ENCODE data around the gene NCR2.
A peak's percentile ranks its signal among the peaks of the same experiment; 100 is the strongest.
"Not testable (repeated sequence)": the region's sequence is repeated elsewhere in the genome, so short reads cannot be mapped to it uniquely, and the experiment has no call there.

The NCR2 gene, protein sequence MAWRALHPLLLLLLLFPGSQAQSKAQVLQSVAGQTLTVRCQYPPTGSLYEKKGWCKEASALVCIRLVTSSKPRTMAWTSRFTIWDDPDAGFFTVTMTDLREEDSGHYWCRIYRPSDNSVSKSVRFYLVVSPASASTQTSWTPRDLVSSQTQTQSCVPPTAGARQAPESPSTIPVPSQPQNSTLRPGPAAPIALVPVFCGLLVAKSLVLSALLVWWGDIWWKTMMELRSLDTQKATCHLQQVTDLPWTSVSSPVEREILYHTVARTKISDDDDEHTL

DNA sequence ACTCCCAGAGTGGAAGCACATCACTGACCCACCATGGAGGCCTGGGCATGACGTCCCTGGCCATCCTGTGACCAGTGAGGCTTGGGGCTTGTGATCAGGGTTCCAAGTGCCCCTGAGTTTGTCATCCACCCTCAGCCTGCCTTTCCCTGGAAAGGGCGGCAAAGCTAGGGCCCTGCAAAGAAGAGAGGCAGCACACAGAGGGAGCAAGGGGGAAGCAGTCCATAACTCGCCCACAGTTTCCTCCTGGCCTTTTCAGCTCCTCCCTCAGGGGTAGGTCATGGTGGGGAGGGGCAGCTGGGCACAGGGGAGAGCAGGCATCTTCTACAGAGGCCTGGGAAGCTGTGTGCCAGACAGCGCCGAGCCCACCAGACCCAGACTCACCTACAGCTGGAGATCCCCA lies at the start of gene NCR2:
NCR2 (plus strand) TSS at position 313 of the 400 bp plus-strand sequence. CDS start 269 bp downstream, outside the sequence.
- DNase-seq: no peak

DNA sequence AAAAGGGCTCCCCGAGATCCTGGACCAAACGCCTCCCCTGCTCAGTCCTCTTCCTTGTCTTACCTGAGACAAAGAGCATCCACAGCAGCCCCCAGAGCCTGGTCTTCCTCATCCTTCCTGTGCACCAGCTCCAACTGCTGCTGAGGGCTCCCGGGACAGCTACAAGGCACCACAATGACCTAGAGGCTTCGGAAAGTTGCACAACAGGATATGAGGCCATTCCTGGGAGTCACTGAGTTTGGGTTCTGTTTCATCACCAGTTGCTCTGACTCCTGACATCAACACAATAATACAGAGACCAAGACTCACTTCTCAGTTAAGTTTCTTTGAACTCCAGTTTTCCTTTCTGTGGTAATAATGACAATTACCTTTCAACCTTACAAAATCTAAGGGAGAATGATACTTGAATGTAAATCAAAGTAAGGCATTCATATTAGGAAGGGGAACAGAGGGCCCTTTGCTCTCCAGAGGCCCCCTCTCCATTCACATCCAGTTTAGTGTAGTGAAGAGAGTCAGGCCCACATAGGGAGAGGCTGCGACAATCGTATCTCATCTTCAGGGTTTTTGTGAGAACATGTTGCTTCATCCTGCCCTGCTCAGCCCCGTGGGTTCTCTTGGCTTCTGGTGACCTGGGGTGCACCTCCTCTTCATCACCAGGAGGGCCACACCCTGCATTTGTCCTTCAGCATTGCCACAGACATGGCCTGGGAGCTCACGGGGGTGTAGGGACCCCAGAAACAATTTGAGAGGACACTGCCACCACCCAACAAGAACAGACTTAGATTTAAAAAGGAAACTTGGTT lies 48.7 kb upstream of the NCR2 start, which contains the start of gene TREM1:
TREM1 (minus strand) TSS at position 139 of the 803 bp plus-strand sequence; CDS start at position 112, 27 bp downstream.
- DNase-seq: peak; percentile 63

DNA sequence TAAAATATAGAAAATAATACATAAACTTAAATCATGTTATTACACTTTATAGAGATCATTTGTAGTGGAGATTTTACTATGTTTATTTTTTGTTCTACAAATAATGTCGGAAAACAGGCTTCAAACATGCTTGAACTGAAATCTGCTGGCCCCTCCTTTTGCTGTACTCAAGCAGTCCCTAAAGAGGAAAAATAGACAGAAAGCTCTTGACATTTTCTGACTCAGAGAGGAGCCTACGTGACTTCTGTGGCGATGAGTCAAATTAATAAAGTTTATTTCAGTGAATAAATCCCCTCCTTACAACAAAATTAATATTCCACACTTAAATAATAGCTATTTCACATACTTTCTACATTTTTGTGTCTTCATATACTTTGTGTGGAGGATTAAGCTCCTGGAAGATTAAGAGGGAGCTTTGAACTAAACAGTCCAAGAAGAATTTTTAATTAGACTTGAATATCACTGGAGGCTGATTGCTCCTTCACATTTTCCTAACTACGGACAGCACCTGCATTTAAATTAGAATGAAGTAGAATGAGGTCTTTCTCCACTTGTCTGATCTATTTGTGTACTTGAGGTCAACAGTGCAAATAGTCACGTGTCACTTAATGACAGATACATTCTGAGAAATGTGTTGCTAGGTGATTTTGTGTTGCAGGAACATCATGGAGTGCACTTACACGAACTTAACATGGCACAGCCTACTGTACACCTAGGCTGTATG lies 47.2 kb upstream of the NCR2 start:
- DNase-seq: peak; percentile 7

DNA sequence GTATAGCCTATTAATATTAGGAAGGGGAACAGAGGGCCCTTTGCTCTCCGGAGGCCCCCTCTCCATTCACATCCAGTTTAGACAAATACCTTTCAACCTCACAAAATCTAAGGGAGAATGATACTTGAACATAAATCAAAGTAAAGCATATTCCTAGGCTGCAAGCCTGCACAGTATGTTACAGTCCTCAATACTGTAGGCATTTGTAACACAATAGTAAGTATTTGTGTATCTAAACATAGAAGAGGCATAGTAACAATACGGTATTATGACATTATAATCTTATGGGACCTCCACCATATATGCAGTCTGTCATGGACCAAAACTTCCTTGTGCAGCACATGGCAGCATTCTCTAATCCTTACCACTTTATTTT lies 46.7 kb upstream of the NCR2 start:
- no peak for DNase-seq

DNA sequence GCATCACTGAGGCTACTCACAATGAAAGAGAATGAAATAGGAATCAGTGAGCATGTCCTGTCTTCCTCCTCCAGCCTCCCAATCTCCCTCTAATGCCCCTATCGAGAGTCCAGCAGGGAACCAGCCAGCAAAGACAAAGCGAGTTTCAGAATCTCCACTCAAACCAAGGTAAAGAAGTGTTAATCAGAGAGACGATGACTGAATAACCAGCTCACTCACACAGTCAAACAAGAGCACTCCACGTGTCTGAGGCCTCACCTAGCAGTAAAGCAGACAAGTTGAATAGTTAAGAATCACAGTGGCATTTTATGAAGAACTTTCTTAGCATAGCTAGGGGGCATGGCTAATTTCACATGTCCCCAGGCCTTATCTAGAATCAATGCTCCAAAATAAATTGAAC lies 45.6 kb upstream of the NCR2 start:
- no peak for DNase-seq

DNA sequence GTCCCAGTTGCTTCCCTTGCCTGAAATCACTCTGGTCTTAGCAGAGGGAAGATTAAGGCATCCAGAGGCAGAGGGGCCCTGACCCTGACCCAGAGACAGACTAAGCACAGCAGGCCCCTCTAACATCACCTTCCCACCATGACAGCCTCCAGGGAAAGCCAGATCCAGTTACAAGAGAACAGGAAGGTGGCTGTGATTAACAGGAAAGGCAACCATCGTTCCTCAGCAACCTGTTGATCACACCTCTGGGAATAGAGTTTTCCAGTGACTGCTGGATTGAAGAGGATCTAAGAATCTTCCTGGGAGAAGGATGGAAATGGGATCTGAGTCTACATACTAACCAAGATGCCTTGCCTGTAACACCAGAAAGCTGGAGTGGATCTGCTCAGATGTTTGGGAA lies 43.7 kb upstream of the NCR2 start:
- no peak for DNase-seq

DNA sequence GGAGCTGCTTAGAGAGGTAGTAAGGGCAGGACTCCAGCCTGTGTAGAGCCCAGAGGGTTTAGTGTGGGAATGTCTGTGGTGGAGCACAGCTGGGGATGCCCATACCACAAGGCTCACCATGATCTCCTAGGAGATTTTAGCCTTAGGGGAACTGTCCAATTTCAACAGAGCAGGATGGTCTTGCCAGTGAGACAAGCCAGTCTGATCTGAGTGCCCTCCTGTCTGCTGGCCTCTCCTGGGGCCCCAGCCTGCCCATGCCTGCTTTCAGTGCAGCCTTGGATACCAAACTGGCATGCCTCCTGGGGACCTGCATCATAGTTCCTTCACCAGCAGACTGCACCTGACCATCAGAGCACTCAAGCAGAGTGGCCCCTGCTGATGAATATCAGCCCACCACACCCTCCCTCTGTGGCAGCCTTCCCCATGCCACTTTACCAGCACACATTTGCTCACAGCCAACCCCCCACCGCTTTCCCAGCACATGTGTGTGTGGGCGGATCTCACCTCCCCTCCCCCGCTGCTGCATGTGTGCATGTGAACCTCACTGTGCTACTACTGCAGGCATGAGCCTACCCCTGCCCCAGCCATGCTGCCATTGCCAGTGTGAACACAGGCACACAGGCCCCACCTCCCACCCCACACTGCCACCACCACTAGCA lies 41.1 kb upstream of the NCR2 start:
- DNase-seq: no peak

DNA sequence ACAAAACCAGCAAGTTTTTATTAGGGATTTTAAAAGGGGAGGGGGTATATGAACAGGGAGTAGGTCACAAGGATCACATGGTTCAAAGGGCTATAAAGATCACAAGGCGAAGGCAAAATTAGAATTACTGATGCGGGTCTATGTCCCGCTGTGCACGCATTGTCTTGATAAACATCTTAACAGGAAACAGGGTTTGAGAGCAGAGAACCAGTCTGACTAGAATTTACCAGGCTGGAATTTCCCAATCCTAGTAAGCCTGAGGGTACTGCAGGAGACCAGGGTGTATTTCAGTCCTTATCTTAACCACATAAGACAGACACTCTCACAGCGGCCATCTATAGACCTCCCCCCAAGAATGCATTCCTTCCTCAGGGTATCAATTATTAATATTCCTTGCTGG lies 38.2 kb upstream of the NCR2 start:
- not testable (repeated sequence) for DNase-seq

DNA sequence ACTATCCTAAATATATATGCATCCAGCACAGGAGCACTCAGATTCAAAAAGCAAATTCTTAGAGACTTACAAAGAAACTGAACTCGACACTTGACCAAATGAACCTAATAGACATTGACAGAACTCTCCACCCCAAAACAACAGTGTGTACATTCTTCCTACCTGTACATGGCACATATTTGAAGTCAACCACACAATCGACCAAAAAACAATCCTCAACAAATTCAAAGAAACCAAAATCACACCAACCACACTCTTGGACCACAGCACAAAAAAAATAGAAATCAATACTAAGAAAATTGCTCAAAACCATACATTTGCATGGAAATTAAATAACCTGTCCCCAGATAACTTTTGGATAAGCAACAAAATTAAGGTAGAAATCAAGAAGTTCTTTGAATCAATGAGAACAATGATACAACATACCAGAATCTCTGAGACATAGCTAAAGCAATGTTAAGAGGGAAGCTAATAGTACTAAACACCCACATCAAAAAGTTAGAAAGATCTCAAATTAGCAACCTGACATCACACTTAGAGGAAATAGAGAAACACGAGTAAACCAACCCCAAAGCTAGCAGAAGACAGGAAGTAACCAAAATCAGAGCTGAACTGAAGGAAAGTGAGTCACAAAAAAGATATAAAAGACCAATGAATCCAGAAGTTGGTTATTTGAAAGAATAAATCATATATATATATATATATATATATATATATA lies 36.5 kb upstream of the NCR2 start:
- no peak for DNase-seq

DNA sequence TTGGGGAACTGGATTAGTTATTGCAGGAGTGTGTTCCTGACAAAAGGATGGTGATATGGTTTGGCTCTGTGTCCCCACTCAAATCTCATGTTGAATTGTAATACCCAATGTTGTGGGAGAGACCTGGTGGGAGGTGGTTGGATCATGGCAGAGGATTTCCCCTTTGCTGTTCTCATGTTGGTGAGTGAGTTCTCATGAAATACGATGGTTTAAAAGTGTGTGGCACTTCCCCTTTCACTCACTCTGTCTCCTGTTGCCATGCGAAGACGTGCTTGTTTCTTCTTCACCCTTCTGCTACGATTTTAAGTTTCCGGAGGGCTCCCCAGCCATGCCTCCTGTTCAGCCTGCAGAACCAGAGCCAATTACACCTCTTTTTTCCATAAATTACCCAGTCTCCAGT lies 32.8 kb upstream of the NCR2 start:
- no peak for DNase-seq

DNA sequence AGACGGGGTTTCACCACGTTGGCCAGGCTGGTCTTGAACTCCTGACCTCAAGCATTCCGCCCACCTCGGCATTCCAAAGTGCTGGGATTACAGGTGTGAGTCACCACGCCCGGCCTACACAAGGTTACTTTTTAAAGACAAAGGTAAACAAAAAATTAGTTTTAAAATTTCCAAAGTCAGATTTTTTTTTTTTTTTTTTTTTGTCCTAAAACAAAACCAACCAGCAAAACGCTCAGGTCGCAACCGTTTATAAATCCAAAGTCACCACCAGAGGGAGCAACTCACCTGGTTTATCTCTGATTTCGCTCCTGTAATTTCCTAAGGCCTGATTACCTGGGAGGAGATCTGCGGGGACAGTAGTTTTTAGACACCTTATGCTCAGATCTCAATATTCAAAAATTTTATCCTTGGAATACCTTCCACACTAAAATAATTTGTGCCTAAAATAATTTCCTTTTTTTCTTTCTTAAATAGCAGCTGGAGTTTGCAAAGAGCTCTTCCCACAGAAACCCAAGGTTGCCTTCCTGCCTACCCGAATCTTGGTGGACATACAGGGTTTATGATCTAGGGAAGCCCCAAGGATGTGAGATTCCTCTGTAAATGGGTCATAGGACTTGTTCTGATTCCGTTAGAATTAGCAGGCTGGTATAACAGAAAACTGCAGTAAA lies 29.1 kb upstream of the NCR2 start:
- DNase-seq: peak; percentile 46

DNA sequence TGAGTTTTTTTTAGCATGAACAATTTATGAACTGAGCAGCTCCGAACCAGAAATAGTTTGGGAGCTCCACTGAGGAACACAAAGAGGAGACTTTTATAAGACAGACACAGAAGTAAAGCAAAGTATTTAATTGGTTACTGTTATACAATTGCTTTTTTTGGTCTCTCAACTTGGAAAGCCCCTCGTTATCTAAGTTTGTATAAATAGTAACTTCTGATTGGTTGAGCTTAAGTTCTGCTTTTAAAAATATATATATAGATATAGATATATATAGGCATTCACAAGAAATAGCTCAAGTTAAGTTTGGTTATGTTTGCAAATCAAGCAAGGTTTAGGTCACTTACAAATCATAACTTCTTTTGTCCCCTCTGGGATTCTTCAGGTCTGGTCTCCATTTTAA lies 20.2 kb upstream of the NCR2 start:
- DNase-seq: no peak

DNA sequence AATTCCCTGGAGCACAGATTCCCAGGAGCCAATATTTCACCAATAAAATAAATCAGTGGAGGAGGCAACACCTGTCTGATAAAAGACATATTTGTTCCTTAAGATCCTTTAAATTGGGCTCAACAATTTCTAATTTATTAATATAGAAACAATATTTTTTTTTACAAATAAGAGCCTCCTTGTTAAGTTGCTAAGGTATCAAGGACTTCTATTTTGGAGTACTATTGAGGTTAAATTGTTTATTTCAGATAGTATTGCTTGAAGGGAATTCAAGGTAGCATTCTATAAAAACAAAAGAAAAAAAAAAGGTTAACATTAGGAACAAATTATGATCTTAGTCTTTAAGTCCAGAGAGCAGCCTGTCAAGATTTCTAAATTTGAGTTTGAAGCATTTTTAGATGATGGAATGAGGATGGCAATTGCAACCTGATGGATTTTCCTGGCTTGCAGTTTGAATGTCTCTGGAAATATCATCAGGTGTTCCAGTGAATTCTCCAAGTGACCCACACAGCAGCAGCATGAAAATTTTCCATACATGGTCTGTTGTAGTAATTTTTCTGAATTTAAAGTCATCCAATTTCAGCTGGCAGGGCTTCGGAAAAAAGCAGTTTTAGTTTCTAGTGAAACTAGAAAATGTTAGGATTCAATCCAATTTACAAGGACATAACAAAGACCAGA lies 19.3 kb upstream of the NCR2 start:
- DNase-seq: no peak

DNA sequence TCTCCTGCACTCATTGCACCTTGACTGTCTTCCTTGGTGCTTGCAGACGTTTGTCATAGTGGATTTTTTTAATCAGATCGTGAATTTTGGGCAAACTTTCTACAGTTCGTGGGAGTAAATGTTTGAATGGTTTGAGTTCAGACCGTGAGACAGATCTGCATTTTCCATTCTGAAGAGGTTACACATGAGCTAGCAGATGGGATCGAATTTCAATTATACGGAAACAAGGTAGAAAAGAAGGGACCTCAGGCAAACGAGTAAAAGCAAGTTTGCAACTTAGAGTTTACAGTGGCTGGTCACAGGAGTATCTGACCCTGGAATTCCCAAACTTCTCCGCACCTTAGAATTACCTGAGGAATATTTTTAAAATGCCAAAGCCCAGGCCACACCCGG lies 17.2 kb upstream of the NCR2 start:
- DNase-seq: no peak

DNA sequence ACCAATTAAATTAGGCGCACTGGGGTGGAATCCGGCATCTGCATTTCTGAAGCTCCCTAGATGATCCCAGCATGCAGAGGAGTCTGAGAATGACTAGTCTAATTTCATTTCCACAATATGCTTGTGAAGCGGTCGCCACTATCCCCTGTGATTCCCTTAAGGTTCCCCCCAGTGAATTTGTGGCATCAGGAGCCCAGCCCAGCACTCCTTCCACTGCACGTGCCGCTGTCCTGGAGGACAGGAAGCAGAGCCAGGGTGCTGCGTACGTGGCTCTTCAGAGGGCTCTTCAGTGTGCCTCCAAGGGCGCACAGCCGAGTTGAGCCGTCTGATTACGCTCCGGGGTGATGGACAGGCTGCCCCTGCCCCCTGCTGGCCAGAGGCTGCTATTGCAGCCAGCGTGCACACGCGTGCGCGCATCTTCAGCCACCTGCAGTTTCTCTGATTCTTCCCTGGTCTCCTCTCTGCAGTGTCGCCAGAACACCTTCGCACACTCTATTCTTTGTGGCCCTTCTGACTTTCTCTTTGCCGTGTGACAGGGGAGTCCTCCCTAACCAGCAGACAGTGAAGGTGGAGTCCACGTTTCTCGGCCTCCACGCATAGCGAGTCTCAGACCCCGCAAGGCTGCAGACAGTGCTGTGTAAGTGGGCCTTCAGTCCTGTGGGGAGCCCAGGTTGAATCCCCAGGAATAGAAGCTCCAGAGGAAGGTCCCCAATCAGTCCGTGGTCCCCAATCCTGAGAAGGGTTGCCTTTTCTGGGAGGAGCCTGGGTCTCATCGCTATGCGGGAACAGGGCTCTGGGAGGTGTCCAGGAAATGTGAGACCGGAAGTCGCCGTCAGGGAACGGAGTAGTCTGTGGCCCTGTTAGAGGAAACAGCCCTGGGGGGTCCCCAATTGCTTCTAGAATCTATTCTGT lies 16.5 kb upstream of the NCR2 start:
- DNase-seq: peak; percentile 77

DNA sequence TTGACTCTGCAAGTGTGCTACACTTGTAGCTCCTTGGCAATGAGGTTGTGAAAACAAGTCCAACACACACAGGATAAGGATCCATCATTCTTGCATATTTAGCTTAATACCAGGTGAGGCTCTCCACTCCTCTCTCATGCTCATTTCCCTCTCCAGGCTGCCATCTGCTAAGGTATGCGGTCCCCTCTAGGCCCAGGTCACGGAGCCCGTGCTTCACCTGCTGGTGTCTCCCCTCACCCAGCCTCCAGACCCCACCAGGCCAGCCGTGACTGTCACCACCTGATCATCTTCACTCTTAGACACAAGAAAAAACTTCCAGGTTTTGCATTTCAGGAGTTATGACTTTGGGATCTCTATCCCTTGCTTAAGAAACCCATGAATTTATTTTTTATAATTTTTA lies 14.2 kb upstream of the NCR2 start:
- no peak for DNase-seq

DNA sequence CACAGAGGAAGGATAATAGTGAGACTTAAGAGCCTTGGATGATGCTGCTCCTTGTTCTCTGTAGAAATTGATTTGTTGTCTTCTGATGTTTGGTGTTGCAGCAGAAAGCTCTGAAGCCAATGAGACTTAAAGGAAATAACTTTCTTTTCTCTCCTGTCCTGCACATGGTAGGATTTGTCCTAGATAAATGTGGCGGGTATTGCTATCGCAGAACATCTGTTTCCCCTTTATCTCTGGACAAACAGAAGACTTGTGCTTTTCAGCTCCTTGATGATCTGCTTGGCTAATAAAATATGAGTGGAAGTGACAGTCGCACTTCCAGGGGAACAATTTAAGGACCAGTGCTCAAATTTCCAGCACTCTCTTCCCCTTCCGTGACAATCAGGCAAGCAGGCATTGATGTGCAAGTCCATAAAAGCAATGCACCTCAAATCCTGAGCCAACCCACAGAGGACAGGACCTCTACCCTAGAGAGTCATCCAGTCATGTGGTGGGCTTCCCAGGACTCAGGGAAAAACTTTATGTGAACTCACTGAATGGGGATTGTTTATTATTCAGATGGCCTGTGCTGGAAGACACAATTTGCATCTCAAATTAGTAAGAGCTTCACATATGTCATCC lies 9.9 kb upstream of the NCR2 start:
- no peak for DNase-seq

DNA sequence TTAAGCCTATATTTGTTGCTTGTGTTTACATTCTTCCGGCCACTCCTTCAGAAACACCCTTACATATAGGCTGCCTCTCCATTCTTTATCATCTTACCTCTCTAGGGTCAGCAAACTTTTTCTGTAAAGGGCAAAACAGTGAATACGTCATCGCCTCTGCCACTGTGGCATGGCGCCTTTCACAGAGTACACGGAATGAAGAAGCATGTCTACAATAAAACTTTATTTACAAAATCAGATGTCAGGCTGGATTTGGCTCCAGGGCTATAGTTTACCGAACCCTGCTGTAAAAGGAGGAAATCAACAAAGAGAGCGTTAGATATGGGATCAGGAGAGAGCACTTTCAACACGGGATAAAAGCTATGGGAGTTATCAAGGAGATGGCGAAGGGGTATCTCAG lies 9.3 kb upstream of the NCR2 start:
- DNase-seq: no peak

DNA sequence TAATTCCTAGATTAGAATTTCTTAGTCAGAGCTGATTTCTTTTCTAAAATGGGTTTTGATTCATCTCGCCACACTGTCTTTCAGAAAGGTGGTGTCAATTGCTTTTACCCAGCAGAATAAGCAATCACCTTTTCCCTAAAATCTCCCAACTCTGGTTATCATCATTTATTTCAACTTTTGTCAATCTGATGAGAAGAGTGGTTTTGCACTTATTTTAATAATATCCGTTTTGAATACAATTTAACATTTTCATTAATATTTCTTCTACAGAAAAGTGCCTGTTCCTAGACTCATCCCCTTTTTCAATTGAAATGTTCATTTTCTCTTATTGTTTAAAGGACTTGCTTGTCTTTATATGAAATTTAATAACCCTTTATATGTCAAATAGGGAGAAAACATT lies 8.2 kb upstream of the NCR2 start:
- DNase-seq: no peak
